Vagina (tissue), 2 donors: ENCODE measurements around the gene BPIFB4. TPM values are rescaled to one million over a fixed set of nuclear protein-coding genes. Genes with fewer than 3 reads are reported as not detected.
"Not testable (repeated sequence)": the region's sequence is repeated elsewhere in the genome, so short reads cannot be mapped to it uniquely, and the experiment has no call there.

ENCODE experiments used
- DNase-seq, 2 donors: peaks; one replicate each; pipeline ENCODE4 v3.0.0-alpha.2; 2017; ENCODE audit errors: extremely low spot score in 2 of 2
- H3K27ac ChIP-seq: fragments of 200-600 bp; sonication (generic); one replicate; pipeline ENCODE4 v1.5.1; 2019
- H3K27me3 ChIP-seq: fragments of 200-600 bp; sonication (generic); one replicate; pipeline ENCODE4 v1.5.1; 2019
- H3K36me3 ChIP-seq, 2 donors: fragments of 200-600 bp; sonication (generic); one replicate each; pipeline ENCODE4 v1.5.1; 2017 to 2019
- H3K4me1 ChIP-seq: fragments of 200-600 bp; sonication (generic); one replicate; pipeline ENCODE4 v1.5.1; 2019
- H3K4me3 ChIP-seq, 2 donors: fragments of 200-600 bp; sonication (generic); 1 replicate in 1 of 2; 2 replicates in 1 of 2; pipeline ENCODE4 v1.5.1; 2016 to 2019
- H3K9me3 ChIP-seq: fragments of 200-600 bp; sonication (generic); one replicate; pipeline ENCODE4 v1.5.1; 2019
- POLR2A ChIP-seq, 2 donors: fragments of 450-650 bp; IDR thresholded peaks; one replicate each; pipeline ENCODE4 v1.6.1; 2017; ENCODE audit warnings: antibody characterized with exemption in 2 of 2, mild to moderate bottlenecking in 2 of 2, moderate library complexity in 2 of 2
- POLR2AphosphoS5 ChIP-seq, 2 donors: sonication (generic); formaldehyde crosslinking; IDR thresholded peaks; one replicate each; pipeline ENCODE4 v1.9.0; 2017; ENCODE audit warnings: antibody characterized with exemption in 2 of 2, mild to moderate bottlenecking in 2 of 2, low read depth in 1 of 2; ENCODE audit not compliant: insufficient read depth in 1 of 2
- intact Hi-C: fragments of 100-400 bp; cut with DNase I; formaldehyde crosslinking; loops from one replicate; pipeline ENCODE4 v1.15.1; 2023
- total RNA-seq: library from RNA; depleted of rRNA; stranded (reverse); fragments of >200 nt; gene quantifications from one replicate; pipeline ENCODE4 v1.2.3, GENCODE V29; 2016
- TF ChIP-seq, protein P1 (sequence below), 3 experiments: fragments of 450-650 bp in 2 of 3; fragments of 200-600 bp in 1 of 3; sonication (generic) in 1 of 3; IDR thresholded peaks; one replicate each; pipeline ENCODE4 v1.5.1; 2017 to 2019; ENCODE audit warnings: antibody characterized with exemption in 3 of 3, mild to moderate bottlenecking in 2 of 3, moderate library complexity in 2 of 3

Gene BPIFB4
- total RNA-seq, 1 donor from 2014 or later, result not detected

DNA sequence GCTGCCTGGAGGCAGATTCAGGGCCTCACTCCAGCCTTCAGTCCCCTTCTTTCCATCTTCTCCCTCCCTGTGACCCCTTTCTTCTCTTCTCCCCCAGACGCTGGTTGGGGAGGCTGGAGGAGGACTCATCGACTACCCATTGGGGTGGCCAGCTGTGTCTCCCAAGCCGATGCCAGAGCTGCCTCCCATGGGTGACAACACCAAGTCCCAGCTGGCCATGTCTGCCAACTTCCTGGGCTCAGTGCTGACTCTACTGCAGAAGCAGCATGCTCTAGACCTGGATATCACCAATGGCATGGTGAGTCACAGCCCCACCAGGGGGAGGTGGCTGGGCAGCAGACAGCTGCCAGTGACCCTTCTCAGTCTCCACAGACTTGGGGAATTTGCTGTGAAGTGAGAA is 12.9 kb downstream of the BPIFB4 start:
- no peaks in the 10 kb centered on the region for H3K36me3 ChIP-seq
- H3K27me3 ChIP-seq, result no peaks in the 10 kb centered on the region
- no peak for DNase-seq
- H3K27ac ChIP-seq, result no peak overlapping the region
- TF ChIP-seq, protein P1, sequence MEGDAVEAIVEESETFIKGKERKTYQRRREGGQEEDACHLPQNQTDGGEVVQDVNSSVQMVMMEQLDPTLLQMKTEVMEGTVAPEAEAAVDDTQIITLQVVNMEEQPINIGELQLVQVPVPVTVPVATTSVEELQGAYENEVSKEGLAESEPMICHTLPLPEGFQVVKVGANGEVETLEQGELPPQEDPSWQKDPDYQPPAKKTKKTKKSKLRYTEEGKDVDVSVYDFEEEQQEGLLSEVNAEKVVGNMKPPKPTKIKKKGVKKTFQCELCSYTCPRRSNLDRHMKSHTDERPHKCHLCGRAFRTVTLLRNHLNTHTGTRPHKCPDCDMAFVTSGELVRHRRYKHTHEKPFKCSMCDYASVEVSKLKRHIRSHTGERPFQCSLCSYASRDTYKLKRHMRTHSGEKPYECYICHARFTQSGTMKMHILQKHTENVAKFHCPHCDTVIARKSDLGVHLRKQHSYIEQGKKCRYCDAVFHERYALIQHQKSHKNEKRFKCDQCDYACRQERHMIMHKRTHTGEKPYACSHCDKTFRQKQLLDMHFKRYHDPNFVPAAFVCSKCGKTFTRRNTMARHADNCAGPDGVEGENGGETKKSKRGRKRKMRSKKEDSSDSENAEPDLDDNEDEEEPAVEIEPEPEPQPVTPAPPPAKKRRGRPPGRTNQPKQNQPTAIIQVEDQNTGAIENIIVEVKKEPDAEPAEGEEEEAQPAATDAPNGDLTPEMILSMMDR (IDR thresholded peaks at IDR 0.05), result no peak
- TF ChIP-seq POLR2A (IDR thresholded peaks at IDR 0.05) (no peak), POLR2AphosphoS5 (IDR thresholded peaks at IDR 0.05; ENCODE audit: insufficient read depth in 1 of 2, low read depth in 1 of 2) (no peak)
- no peaks in the 10 kb centered on the region for H3K9me3 ChIP-seq
- no peaks in the 10 kb centered on the region for H3K4me1 ChIP-seq
- intact Hi-C loops, result no loop called here
- no peak overlapping the region for H3K4me3 ChIP-seq

DNA sequence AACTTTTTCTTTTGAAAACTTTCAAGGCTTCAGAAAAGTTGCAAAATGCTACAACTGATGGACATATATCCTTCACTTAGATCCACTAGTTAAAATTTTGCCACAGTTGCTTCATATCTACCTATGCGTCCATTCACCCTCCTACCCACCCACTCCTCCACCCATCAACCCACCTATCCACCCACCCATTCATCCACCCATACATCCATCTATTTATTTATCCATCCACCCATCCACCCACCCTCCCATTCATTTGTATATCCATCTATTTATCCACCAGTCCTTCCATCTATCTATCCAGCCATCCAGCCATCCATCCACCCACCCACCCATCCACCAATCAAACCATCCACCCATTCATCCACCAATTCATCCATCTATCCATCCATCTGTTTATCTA is 13.6 kb downstream of the BPIFB4 start:
- Histone ChIP-seq H3K9me3 (no peaks in the 10 kb centered on the region), H3K27ac (no peak overlapping the region), H3K4me1 (no peaks in the 10 kb centered on the region), H3K27me3 (no peaks in the 10 kb centered on the region), H3K4me3 (no peak overlapping the region), H3K36me3 (no peaks in the 10 kb centered on the region)
- intact Hi-C loops, result no loop called here
- no peak for DNase-seq
- no peak for TF ChIP-seq POLR2AphosphoS5 (IDR thresholded peaks at IDR 0.05; ENCODE audit: insufficient read depth in 1 of 2, low read depth in 1 of 2)
- TF ChIP-seq, protein P1 (IDR thresholded peaks at IDR 0.05), result no peak
- TF ChIP-seq POLR2A (IDR thresholded peaks at IDR 0.05), result no peak

DNA sequence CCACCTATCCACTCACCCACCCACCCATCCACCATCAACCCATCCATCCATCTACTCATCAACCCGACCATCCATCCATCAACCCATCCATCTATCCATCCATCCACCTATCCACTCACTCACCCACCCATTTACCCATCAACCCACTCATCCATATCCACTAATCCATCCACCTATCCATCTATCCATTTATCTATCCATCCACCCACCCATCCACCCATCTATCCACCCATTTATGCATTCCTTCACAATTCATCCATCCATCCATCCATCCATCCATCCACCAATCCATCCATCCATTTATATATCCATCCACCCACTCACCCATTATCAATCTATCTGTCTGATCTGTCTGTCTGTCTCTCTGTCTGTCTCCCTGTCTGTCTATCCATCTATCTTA is 14.1 kb downstream of the BPIFB4 start:
- Histone ChIP-seq H3K9me3 (no peaks in the 10 kb centered on the region), H3K27ac (no peak overlapping the region), H3K4me3 (no peak overlapping the region), H3K27me3 (no peaks in the 10 kb centered on the region), H3K36me3 (no peaks in the 10 kb centered on the region), H3K4me1 (no peaks in the 10 kb centered on the region)
- DNase-seq, result no peak
- no peak for TF ChIP-seq POLR2A (IDR thresholded peaks at IDR 0.05)
- no peak for TF ChIP-seq POLR2AphosphoS5 (IDR thresholded peaks at IDR 0.05; ENCODE audit: insufficient read depth in 1 of 2, low read depth in 1 of 2)
- TF ChIP-seq, protein P1 (IDR thresholded peaks at IDR 0.05), result no peak
- intact Hi-C loops, result no loop called here

DNA sequence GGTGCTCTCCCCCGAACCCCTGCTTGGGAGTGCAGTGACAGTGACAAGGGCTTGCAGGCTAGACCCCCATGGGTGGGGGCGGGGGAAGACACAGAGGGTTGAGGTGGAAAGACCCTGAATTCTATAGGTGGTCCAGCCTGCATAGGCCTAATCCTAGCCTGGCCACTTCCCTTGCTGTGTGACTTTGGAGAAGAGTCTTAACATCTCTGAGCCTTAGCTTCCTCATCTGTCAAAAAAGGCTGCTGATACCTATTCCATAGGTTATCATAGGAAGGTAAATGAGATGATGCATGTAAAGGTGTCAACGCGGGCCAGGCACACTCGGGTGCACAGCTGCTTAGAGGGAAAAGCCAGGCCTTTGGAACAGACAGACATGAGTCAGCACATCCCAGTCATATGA is 15.8 kb downstream of the BPIFB4 start:
- Histone ChIP-seq H3K9me3 (no peaks in the 10 kb centered on the region), H3K27me3 (no peaks in the 10 kb centered on the region), H3K27ac (no peak overlapping the region), H3K4me3 (no peak overlapping the region), H3K36me3 (no peaks in the 10 kb centered on the region), H3K4me1 (no peaks in the 10 kb centered on the region)
- no peak for DNase-seq
- TF ChIP-seq POLR2AphosphoS5 (IDR thresholded peaks at IDR 0.05; ENCODE audit: insufficient read depth in 1 of 2, low read depth in 1 of 2), result no peak
- TF ChIP-seq POLR2A (IDR thresholded peaks at IDR 0.05), result no peak
- TF ChIP-seq, protein P1 (IDR thresholded peaks at IDR 0.05), result no peak
- intact Hi-C loops, result no loop called here

DNA sequence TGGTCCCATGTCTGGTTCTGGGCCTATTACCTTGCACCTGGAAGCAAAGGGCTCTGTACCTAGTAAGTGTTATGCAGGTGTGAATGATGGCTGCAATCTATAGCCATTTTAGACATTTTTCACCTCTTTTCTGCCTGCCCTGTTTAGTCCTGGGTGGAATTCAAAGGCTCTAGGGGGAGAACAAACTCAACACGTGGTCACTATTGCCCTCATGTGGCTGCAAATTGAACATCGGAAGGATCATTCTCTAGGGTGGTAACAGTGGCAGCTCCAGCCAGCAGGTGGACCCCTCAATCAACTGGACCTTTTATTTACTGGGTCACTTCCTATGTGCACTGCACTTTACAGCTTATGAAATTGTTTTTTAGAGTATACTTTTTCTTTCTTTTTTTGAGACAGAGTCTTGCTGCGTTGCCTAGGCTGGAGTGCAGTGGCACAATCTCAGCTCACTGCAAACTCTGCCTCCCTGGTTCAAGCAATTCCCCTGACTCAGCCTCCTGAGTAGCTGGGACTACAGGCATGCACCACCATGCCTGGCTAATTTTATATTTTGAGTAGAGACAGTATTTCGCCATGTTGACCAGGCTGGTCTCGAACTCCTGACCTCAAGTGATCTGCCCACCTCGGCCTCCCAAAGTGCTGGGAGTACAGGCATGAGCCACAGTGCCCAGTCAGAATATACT is 16.6 kb downstream of the BPIFB4 start:
- H3K27me3 ChIP-seq, H3K9me3 ChIP-seq, H3K27ac ChIP-seq, H3K4me1 ChIP-seq, H3K36me3 ChIP-seq, H3K4me3 ChIP-seq, intact Hi-C loops, DNase-seq: not testable (repeated sequence)
- TF ChIP-seq, protein P1 (IDR thresholded peaks at IDR 0.05), result peak in 1 of 3 experiments; percentile 12
